Measurements from ENCODE around the gene NEUROG1.

NEUROG1 gene

GRCh38 chr5:135543485-135544304, 7.9 kb upstream of the NEUROG1 start:
- TF ChIP-seq, protein P1, sequence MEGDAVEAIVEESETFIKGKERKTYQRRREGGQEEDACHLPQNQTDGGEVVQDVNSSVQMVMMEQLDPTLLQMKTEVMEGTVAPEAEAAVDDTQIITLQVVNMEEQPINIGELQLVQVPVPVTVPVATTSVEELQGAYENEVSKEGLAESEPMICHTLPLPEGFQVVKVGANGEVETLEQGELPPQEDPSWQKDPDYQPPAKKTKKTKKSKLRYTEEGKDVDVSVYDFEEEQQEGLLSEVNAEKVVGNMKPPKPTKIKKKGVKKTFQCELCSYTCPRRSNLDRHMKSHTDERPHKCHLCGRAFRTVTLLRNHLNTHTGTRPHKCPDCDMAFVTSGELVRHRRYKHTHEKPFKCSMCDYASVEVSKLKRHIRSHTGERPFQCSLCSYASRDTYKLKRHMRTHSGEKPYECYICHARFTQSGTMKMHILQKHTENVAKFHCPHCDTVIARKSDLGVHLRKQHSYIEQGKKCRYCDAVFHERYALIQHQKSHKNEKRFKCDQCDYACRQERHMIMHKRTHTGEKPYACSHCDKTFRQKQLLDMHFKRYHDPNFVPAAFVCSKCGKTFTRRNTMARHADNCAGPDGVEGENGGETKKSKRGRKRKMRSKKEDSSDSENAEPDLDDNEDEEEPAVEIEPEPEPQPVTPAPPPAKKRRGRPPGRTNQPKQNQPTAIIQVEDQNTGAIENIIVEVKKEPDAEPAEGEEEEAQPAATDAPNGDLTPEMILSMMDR (IDR thresholded peaks at IDR 0.05; ENCODE audit: low read depth, low read length): no peak
- no peak overlapping the region for H3K4me3 ChIP-seq (ENCODE audit: low read depth, low read length)

GRCh38 chr5:135543001-135543484, 7.3 kb upstream of the NEUROG1 start:
- H3K4me3 ChIP-seq (ENCODE audit: low read depth, low read length): no peak overlapping the region
- TF ChIP-seq, protein P1 (IDR thresholded peaks at IDR 0.05; ENCODE audit: low read depth, low read length): no peak

DNA sequence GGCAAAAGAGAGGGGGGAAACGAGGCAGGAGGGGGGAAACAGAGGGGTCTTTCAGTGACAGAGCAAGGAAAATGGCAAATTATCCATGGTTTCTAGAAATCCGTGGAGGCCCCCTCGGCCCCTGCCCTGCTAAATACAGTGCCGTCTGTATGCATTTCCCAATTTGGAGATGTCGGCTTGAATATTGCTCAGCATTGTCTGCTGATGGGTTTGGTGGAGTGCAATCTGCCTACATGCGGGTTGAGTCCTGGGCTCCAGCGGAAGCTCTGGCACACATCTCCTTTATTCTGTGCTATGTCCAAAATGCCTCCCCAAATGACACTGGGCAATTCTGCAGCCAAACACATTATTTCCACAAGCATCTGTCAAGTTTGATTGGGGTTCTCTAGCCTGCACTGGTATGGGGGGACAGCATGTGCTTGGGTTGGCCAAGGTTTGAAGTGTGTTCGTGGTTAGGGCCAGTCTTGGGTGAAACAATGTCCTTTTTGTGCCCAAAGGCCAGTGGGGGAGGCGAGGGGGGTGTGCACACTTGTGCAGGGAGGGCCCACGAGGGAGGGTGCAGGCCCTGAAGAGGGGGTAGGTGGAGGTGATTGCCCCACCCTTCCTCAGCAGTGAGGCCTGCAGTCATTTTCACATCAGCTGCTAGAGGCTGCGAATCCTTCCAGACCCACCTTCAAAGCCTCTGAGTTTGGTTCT, 6.2 kb upstream of the NEUROG1 start:
- H3K4me3 ChIP-seq (ENCODE audit: low read depth, low read length): no peak overlapping the region
- TF ChIP-seq, protein P1 (IDR thresholded peaks at IDR 0.05; ENCODE audit: low read depth, low read length): no peak

GRCh38 chr5:135539430-135540005, 3.8 kb upstream of the NEUROG1 start:
- TF ChIP-seq, protein P1 (IDR thresholded peaks at IDR 0.05; ENCODE audit: low read depth, low read length): no peak
- no peak overlapping the region for H3K4me3 ChIP-seq (ENCODE audit: low read depth, low read length)

GRCh38 chr5:135538261-135538660, 2.5 kb upstream of the NEUROG1 start:
- H3K4me3 ChIP-seq (ENCODE audit: low read depth, low read length): no peak overlapping the region
- TF ChIP-seq, protein P1 (IDR thresholded peaks at IDR 0.05; ENCODE audit: low read depth, low read length): no peak

DNA sequence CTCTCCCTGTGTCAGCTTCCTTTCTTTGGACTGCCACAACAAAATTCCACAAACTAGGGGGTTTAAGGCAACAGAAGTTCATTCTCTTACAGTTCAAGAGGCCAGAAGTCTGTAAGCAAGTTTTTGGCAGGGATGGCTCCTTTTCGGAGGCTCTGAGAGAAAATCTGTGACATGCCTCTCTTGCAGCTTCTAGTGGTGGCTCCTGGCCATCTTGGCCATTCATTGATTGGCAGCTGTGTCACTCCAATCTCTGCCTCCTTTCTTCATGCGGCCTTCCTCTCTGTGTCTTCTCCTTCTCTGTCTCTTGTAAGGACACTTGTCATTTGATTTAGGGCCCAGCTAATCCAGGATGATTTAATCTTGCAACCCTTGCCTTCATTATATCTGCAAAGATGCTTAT, 2.0 kb upstream of the NEUROG1 start:
- TF ChIP-seq, protein P1 (IDR thresholded peaks at IDR 0.05; ENCODE audit: low read depth, low read length): no peak

More for the DNA sequence above, 2.0 kb upstream of the NEUROG1 start:
- H3K4me3 ChIP-seq (ENCODE audit: low read depth, low read length): no peak overlapping the region

Measured in WI38 (cell line).